Natural killer cell (primary cell): Measurements from ENCODE around the gene GALNT8. TPM values are rescaled to one million over a fixed set of nuclear protein-coding genes. Genes with fewer than 3 reads are reported as not detected.

ENCODE experiments used
- ATAC-seq, 3 donors: fragments of 150-1000 bp in 2 of 3; fragments of 200-7000 bp in 1 of 3; cut with Tn5 transposase; 1 replicate in 1 of 3; 2 replicates in 2 of 3; pipeline ENCODE4 v1.10.0; 2021; ENCODE audit warnings: mild to moderate bottlenecking in 2 of 3, moderate library complexity in 2 of 3
- DNase-seq, 2 donors: peaks; one replicate each; pipeline versions ENCODE4 v3.0.0 to v3.0.0-alpha.2; 2013 to 2021; ENCODE audit warnings: mixed read lengths in 1 of 2
- H3K27ac ChIP-seq: one replicate; pipeline ENCODE4 v1.5.1; 2013; ENCODE audit warnings: mild to moderate bottlenecking, low read length
- H3K27me3 ChIP-seq: one replicate; pipeline ENCODE4 v1.6.1; 2013; ENCODE audit warnings: low read length; ENCODE audit not compliant: control insufficient read depth, insufficient read depth
- H3K36me3 ChIP-seq: one replicate; pipeline ENCODE4 v1.6.1; 2013; ENCODE audit warnings: low read length; ENCODE audit not compliant: control insufficient read depth, insufficient read depth
- H3K4me1 ChIP-seq: one replicate; pipeline ENCODE4 v1.6.1; 2013; ENCODE audit warnings: low read length; ENCODE audit not compliant: control insufficient read depth, insufficient read depth
- H3K4me3 ChIP-seq: one replicate; pipeline ENCODE4 v1.5.1; 2013; ENCODE audit warnings: low read length
- H3K9me3 ChIP-seq: one replicate; pipeline ENCODE4 v1.6.1; 2013; ENCODE audit warnings: low read length; ENCODE audit not compliant: control insufficient read depth, insufficient read depth
- H3K27ac Mint-ChIP-seq, 2 donors: one replicate each; pipeline ENCODE4 v1.8.0; 2022; ENCODE audit warnings: mild to moderate bottlenecking in 2 of 2, mixed read lengths in 2 of 2, moderate library complexity in 1 of 2
- H3K27me3 Mint-ChIP-seq, 2 donors: one replicate each; pipeline ENCODE4 v1.8.0; 2022; ENCODE audit warnings: low read depth in 2 of 2, mixed read lengths in 2 of 2
- H3K36me3 Mint-ChIP-seq: one replicate; pipeline ENCODE4 v1.8.0; 2022; ENCODE audit warnings: mixed read lengths
- H3K4me1 Mint-ChIP-seq, 2 donors: one replicate each; pipeline ENCODE4 v1.8.0; 2022; ENCODE audit warnings: mixed read lengths in 2 of 2
- H3K4me3 Mint-ChIP-seq: one replicate; pipeline ENCODE4 v1.8.0; 2022; ENCODE audit warnings: mild to moderate bottlenecking, moderate library complexity, mixed read lengths
- H3K9me3 Mint-ChIP-seq, 2 donors: one replicate each; pipeline ENCODE4 v1.8.0; 2022; ENCODE audit warnings: mixed read lengths in 2 of 2
- CTCF ChIP-seq: fragments of 200-600 bp; IDR thresholded peaks from one replicate; pipeline ENCODE4 v1.8.0; 2022; ENCODE audit warnings: antibody characterized with exemption
- WGBS: methylation state at CpG from one replicate; pipeline ENCODE4 v1.1.7; 2013; ENCODE audit warnings: missing lambda C conversion rate; ENCODE audit not compliant: insufficient coverage; 5-methylcytosine and 5-hydroxymethylcytosine counted together
- intact Hi-C: fragments of 100-400 bp; cut with micrococcal nuclease; formaldehyde crosslinking; loops from one replicate; pipeline ENCODE4 v1.14.2; 2022
- total RNA-seq, 4 donors: library from RNA; stranded (reverse); fragments of 120-200 nt in 1 of 4; gene quantifications; one replicate each; pipeline versions ENCODE4 v1.2.3 to v1.2.4, GENCODE V29; 2013 to 2022

The GALNT8 gene
- total RNA-seq, 3 donors from 2014 or later (not counting 1 experiment from before 2014, with no cell fraction given), result 0.19 to 0.73 (median 0.41) TPM

GRCh38 chr12:4703676-4704075, 16.5 kb upstream of the GALNT8 start:
- no peak overlapping the region for H3K27ac ChIP-seq
- WGBS, result 98% methylated on average over 5 of the region's 5 CpGs
- ATAC-seq (no peak), DNase-seq (no peak)
- no peaks in the 10 kb centered on the region for H3K4me1 Mint-ChIP-seq
- H3K27ac Mint-ChIP-seq, result no peak overlapping the region
- H3K27me3 ChIP-seq, result no peaks in the 10 kb centered on the region
- no peaks in the 10 kb centered on the region for H3K9me3 Mint-ChIP-seq
- H3K4me3 ChIP-seq, result no peak overlapping the region
- no peaks in the 10 kb centered on the region for H3K4me1 ChIP-seq
- intact Hi-C loops, result no loop called here
- H3K27me3 Mint-ChIP-seq, result peaks cover 5 to 31% of the 10 kb centered on the region in 2 donors
- no peak for TF ChIP-seq CTCF
- H3K4me3 Mint-ChIP-seq, result no peak overlapping the region
- H3K36me3 ChIP-seq, result no peaks in the 10 kb centered on the region
- peaks cover 7% of the 10 kb centered on the region for H3K36me3 Mint-ChIP-seq
- no peaks in the 10 kb centered on the region for H3K9me3 ChIP-seq

- H3K36me3 ChIP-seq, result no peaks in the 10 kb centered on the region
- H3K4me3 Mint-ChIP-seq, result no peak overlapping the region
- no peak overlapping the region for H3K27ac ChIP-seq
- H3K36me3 Mint-ChIP-seq, result peaks cover 7% of the 10 kb centered on the region
- ATAC-seq (no peak), DNase-seq (no peak)
- intact Hi-C loops, result no loop called here
- no peaks in the 10 kb centered on the region for H3K9me3 ChIP-seq
- no peak overlapping the region for H3K27ac Mint-ChIP-seq
- H3K27me3 Mint-ChIP-seq, result peaks cover 5 to 35% of the 10 kb centered on the region in 2 donors
- H3K4me1 Mint-ChIP-seq, result no peaks in the 10 kb centered on the region
- TF ChIP-seq CTCF, result no peak
- H3K4me3 ChIP-seq, result no peak overlapping the region
- peaks cover under 1% of the 10 kb centered on the region for H3K27me3 ChIP-seq
- H3K9me3 Mint-ChIP-seq, result no peaks in the 10 kb centered on the region
- no peaks in the 10 kb centered on the region for H3K4me1 ChIP-seq
Observed at GRCh38 chr12:4705824-4706223, 14.4 kb upstream of the GALNT8 start.

- Histone ChIP-seq H3K27me3 (peaks cover 2% of the 10 kb centered on the region), H3K4me3 (no peak overlapping the region), H3K27ac (no peak overlapping the region), H3K4me1 (no peaks in the 10 kb centered on the region), H3K9me3 (no peaks in the 10 kb centered on the region), H3K36me3 (no peaks in the 10 kb centered on the region)
- TF ChIP-seq CTCF, result no peak
- DNase-seq, result no peak
- H3K4me1 Mint-ChIP-seq, result no peaks in the 10 kb centered on the region
- 100% methylated on average over 1 of the region's 2 CpGs for WGBS
- H3K27me3 Mint-ChIP-seq, result peaks cover 8 to 35% of the 10 kb centered on the region in 2 donors
- no peaks in the 10 kb centered on the region for H3K9me3 Mint-ChIP-seq
- no peak overlapping the region for H3K27ac Mint-ChIP-seq
- H3K4me3 Mint-ChIP-seq, result no peak overlapping the region
- peaks cover 7% of the 10 kb centered on the region for H3K36me3 Mint-ChIP-seq
- no peak for ATAC-seq
- intact Hi-C loops, result no loop called here
Observed at GRCh38 chr12:4707306-4707705, 12.9 kb upstream of the GALNT8 start.

- intact Hi-C loops, result no loop called here
- H3K27me3 Mint-ChIP-seq, result peaks cover 11 to 35% of the 10 kb centered on the region in 2 donors
- no peak overlapping the region for H3K27ac Mint-ChIP-seq
- H3K4me3 Mint-ChIP-seq, result no peak overlapping the region
- Histone ChIP-seq H3K4me3 (no peak overlapping the region), H3K36me3 (no peaks in the 10 kb centered on the region), H3K4me1 (no peaks in the 10 kb centered on the region), H3K27ac (no peak overlapping the region), H3K27me3 (peaks cover 2% of the 10 kb centered on the region), H3K9me3 (no peaks in the 10 kb centered on the region)
- 80% methylated on average over 1 of the region's 1 CpG for WGBS
- ATAC-seq (no peak), DNase-seq (no peak)
- no peaks in the 10 kb centered on the region for H3K4me1 Mint-ChIP-seq
- H3K36me3 Mint-ChIP-seq, result peaks cover 7% of the 10 kb centered on the region
- no peaks in the 10 kb centered on the region for H3K9me3 Mint-ChIP-seq
- no peak for TF ChIP-seq CTCF
Observed at GRCh38 chr12:4710113-4710512, 10.1 kb upstream of the GALNT8 start.
